SK-N-SH treated with all-trans-retinoic acid at 6 μM for 48 hours (cell line): ENCODE results near the gene BICDL1.

ENCODE experiments used
- ATAC-seq: fragments of 200-7000 bp; cut with Tn5 transposase; 3 replicates; pipeline ENCODE4 v1.9.1; 2020; ENCODE audit warnings: mild to moderate bottlenecking, moderate library complexity
- ARNTL ChIP-seq: fragments of 450-650 bp; formaldehyde crosslinking; IDR thresholded peaks from 2 replicates; pipeline ENCODE4 v1.5.0; 2020; ENCODE audit warnings: low read depth, mild to moderate bottlenecking, moderate library complexity, borderline replicate concordance
- BACH2 ChIP-seq: fragments of 250-450 bp; sonication (Bioruptor Pico); IDR thresholded peaks from 2 replicates; pipeline ENCODE4 v1.9.0; 2021; ENCODE audit warnings: mild to moderate bottlenecking, borderline replicate concordance
- CSDC2 ChIP-seq: fragments of 250-450 bp; sonication (Bioruptor Pico); IDR thresholded peaks from 2 replicates; pipeline ENCODE4 v1.5.0; 2020; ENCODE audit warnings: mild to moderate bottlenecking, moderate library complexity
- GLIS3 ChIP-seq: fragments of 250-450 bp; sonication (Bioruptor Pico); IDR thresholded peaks from 2 replicates; pipeline ENCODE4 v1.5.0; 2020; ENCODE audit warnings: mild to moderate bottlenecking, moderate library complexity
- ISL1 ChIP-seq: fragments of 250-450 bp; sonication (Bioruptor Pico); IDR thresholded peaks from 2 replicates; pipeline ENCODE4 v2.1.2; 2022; ENCODE audit warnings: mild to moderate bottlenecking, moderate library complexity
- OSR1 ChIP-seq: fragments of 250-450 bp; sonication (Bioruptor Pico); IDR thresholded peaks from 2 replicates; pipeline ENCODE4 v1.8.0; 2022; ENCODE audit warnings: moderate library complexity, mild to moderate bottlenecking, inconsistent platforms
- RARB ChIP-seq: fragments of 250-450 bp; sonication (Bioruptor Pico); IDR thresholded peaks from 2 replicates; pipeline ENCODE4 v1.8.0; 2021; ENCODE audit warnings: mild to moderate bottlenecking, moderate library complexity
- SNAI2 ChIP-seq: fragments of 250-450 bp; sonication (Bioruptor Pico); IDR thresholded peaks from 2 replicates; pipeline ENCODE4 v1.5.0; 2020; ENCODE audit warnings: mild to moderate bottlenecking, moderate library complexity
- TCF4 ChIP-seq: fragments of 250-450 bp; sonication (Bioruptor Pico); IDR thresholded peaks from 2 replicates; pipeline ENCODE4 v1.8.0; 2021; ENCODE audit warnings: mild to moderate bottlenecking, moderate library complexity, borderline replicate concordance
- TOX ChIP-seq: fragments of 250-450 bp; sonication (Bioruptor Pico); IDR thresholded peaks from 2 replicates; pipeline ENCODE4 v1.8.0; 2021; ENCODE audit warnings: mild to moderate bottlenecking, moderate library complexity, borderline replicate concordance
- ZC3H10 ChIP-seq: fragments of 250-450 bp; sonication (Bioruptor Pico); IDR thresholded peaks from 2 replicates; pipeline ENCODE4 v1.5.1; 2021; ENCODE audit warnings: mild to moderate bottlenecking, moderate library complexity
- ZFP3 ChIP-seq: fragments of 250-450 bp; sonication (Bioruptor Pico); IDR thresholded peaks from 2 replicates; pipeline ENCODE4 v1.5.0; 2020; ENCODE audit warnings: mild to moderate bottlenecking, moderate library complexity
- ZFP30 ChIP-seq: fragments of 450-650 bp; formaldehyde crosslinking; IDR thresholded peaks from 2 replicates; pipeline ENCODE4 v1.5.0; 2022; ENCODE audit warnings: mild to moderate bottlenecking, moderate library complexity
- ZNF70 ChIP-seq: fragments of 450-650 bp; formaldehyde crosslinking; IDR thresholded peaks from 2 replicates; pipeline ENCODE4 v1.5.0; 2020; ENCODE audit warnings: mild to moderate bottlenecking, moderate library complexity
- ZNF8 ChIP-seq: fragments of 450-650 bp; formaldehyde crosslinking; IDR thresholded peaks from 2 replicates; pipeline ENCODE4 v1.5.0; 2020; ENCODE audit warnings: mild to moderate bottlenecking, moderate library complexity
- TF ChIP-seq, protein P1 (sequence below): fragments of 250-450 bp; sonication (Bioruptor Pico); IDR thresholded peaks from 2 replicates; pipeline ENCODE4 v1.5.0; 2020; ENCODE audit warnings: mild to moderate bottlenecking, moderate library complexity
- TF ChIP-seq, protein P2 (sequence below): fragments of 250-450 bp; sonication (Bioruptor Pico); IDR thresholded peaks from 2 replicates; pipeline ENCODE4 v1.8.0; 2021; ENCODE audit warnings: low read depth, mild to moderate bottlenecking, moderate library complexity, borderline replicate concordance
- TF ChIP-seq, protein P3 (sequence below): fragments of 250-450 bp; sonication (Bioruptor Pico); IDR thresholded peaks from 2 replicates; pipeline ENCODE4 v1.5.1; 2021; ENCODE audit warnings: mild to moderate bottlenecking, moderate library complexity
- TF ChIP-seq, protein P4 (sequence below): fragments of 250-450 bp; sonication (Bioruptor Pico); IDR thresholded peaks from 2 replicates; pipeline ENCODE4 v1.8.0; 2020; ENCODE audit warnings: mild to moderate bottlenecking, moderate library complexity, borderline replicate concordance

Gene BICDL1

DNA sequence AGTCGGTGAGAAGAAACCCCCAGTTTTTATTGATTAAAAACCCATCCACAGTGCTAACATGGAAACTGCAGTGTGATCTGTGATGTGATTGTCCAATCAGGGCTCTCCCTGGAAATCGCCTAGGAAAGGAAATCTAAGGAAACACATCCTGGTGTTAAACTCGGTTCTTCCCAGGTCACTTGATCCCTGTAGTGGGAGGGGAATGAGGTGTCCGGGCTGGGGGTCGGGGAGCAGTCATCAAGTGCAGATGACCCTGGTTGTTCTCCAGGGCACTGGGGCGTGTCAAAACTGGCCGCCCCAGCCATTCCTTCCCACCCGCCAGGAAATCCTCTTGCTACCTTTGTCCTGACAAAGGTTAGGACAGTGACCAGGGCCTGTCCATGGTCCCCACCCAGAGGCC, 106.7 kb downstream of the BICDL1 start:
- TF ChIP-seq, protein P1, sequence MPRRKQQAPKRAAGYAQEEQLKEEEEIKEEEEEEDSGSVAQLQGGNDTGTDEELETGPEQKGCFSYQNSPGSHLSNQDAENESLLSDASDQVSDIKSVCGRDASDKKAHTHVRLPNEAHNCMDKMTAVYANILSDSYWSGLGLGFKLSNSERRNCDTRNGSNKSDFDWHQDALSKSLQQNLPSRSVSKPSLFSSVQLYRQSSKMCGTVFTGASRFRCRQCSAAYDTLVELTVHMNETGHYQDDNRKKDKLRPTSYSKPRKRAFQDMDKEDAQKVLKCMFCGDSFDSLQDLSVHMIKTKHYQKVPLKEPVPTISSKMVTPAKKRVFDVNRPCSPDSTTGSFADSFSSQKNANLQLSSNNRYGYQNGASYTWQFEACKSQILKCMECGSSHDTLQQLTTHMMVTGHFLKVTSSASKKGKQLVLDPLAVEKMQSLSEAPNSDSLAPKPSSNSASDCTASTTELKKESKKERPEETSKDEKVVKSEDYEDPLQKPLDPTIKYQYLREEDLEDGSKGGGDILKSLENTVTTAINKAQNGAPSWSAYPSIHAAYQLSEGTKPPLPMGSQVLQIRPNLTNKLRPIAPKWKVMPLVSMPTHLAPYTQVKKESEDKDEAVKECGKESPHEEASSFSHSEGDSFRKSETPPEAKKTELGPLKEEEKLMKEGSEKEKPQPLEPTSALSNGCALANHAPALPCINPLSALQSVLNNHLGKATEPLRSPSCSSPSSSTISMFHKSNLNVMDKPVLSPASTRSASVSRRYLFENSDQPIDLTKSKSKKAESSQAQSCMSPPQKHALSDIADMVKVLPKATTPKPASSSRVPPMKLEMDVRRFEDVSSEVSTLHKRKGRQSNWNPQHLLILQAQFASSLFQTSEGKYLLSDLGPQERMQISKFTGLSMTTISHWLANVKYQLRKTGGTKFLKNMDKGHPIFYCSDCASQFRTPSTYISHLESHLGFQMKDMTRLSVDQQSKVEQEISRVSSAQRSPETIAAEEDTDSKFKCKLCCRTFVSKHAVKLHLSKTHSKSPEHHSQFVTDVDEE (CRISPR knock-in tag), result no peak
- TF ChIP-seq SNAI2 (CRISPR knock-in tag) (no peak), ZNF70 (CRISPR knock-in tag) (no peak), GLIS3 (CRISPR knock-in tag) (no peak), BACH2 (CRISPR knock-in tag) (no peak), CSDC2 (CRISPR knock-in tag) (no peak), TCF4 (CRISPR knock-in tag) (no peak), ISL1 (CRISPR knock-in tag) (no peak), ARNTL (CRISPR knock-in tag) (no peak), ZFP30 (CRISPR knock-in tag) (no peak), ZNF8 (CRISPR knock-in tag) (no peak), RARB (no peak)
- TF ChIP-seq, protein P2, sequence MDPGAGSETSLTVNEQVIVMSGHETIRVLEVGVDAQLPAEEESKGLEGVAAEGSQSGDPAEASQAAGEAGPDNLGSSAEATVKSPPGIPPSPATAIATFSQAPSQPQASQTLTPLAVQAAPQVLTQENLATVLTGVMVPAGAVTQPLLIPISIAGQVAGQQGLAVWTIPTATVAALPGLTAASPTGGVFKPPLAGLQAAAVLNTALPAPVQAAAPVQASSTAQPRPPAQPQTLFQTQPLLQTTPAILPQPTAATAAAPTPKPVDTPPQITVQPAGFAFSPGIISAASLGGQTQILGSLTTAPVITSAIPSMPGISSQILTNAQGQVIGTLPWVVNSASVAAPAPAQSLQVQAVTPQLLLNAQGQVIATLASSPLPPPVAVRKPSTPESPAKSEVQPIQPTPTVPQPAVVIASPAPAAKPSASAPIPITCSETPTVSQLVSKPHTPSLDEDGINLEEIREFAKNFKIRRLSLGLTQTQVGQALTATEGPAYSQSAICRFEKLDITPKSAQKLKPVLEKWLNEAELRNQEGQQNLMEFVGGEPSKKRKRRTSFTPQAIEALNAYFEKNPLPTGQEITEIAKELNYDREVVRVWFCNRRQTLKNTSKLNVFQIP, result no peak
- TF ChIP-seq, protein P3, sequence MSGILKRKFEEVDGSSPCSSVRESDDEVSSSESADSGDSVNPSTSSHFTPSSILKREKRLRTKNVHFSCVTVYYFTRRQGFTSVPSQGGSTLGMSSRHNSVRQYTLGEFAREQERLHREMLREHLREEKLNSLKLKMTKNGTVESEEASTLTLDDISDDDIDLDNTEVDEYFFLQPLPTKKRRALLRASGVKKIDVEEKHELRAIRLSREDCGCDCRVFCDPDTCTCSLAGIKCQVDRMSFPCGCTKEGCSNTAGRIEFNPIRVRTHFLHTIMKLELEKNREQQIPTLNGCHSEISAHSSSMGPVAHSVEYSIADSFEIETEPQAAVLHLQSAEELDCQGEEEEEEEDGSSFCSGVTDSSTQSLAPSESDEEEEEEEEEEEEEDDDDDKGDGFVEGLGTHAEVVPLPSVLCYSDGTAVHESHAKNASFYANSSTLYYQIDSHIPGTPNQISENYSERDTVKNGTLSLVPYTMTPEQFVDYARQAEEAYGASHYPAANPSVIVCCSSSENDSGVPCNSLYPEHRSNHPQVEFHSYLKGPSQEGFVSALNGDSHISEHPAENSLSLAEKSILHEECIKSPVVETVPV (CRISPR knock-in tag), result no peak
- TF ChIP-seq, protein P4, sequence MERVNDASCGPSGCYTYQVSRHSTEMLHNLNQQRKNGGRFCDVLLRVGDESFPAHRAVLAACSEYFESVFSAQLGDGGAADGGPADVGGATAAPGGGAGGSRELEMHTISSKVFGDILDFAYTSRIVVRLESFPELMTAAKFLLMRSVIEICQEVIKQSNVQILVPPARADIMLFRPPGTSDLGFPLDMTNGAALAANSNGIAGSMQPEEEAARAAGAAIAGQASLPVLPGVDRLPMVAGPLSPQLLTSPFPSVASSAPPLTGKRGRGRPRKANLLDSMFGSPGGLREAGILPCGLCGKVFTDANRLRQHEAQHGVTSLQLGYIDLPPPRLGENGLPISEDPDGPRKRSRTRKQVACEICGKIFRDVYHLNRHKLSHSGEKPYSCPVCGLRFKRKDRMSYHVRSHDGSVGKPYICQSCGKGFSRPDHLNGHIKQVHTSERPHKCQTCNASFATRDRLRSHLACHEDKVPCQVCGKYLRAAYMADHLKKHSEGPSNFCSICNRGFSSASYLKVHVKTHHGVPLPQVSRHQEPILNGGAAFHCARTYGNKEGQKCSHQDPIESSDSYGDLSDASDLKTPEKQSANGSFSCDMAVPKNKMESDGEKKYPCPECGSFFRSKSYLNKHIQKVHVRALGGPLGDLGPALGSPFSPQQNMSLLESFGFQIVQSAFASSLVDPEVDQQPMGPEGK (CRISPR knock-in tag), result no peak
- ATAC-seq, result no peak

DNA sequence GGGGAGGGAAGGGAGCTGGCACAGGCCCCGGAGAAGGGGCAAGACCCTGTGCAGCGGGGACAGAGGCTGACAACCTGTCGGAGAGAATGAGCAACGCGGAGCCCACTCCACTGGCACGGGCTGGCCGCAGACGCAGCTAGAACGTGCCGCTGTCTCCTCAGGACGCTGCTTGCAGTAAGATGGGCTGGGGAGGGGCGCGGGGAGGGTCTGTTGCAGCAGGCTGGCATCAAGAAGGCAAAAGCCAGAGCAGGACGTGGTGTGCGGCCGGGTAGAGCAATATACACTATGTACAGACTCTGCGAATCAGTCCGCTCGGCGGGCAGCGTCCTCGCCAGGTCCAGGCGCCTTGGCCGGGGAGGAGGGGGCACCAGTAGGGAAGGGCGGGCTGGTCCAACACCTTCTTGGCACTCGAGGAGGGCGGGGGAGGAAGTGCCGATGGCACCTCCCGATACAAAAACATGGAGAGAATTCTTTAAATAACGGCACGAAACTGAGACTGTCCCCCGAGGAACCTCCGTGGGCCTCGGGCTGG, 107.7 kb downstream of the BICDL1 start:
- TF ChIP-seq SNAI2 (CRISPR knock-in tag), result no peak
- TF ChIP-seq, protein P4 (CRISPR knock-in tag), result no peak
- TF ChIP-seq ARNTL (CRISPR knock-in tag), result no peak
- TF ChIP-seq OSR1 (CRISPR knock-in tag), result no peak
- TF ChIP-seq RARB, result no peak
- TF ChIP-seq BACH2 (CRISPR knock-in tag), result no peak
- no peak for TF ChIP-seq TOX (CRISPR knock-in tag)
- no peak for TF ChIP-seq ISL1 (CRISPR knock-in tag)
- no peak for ATAC-seq

DNA sequence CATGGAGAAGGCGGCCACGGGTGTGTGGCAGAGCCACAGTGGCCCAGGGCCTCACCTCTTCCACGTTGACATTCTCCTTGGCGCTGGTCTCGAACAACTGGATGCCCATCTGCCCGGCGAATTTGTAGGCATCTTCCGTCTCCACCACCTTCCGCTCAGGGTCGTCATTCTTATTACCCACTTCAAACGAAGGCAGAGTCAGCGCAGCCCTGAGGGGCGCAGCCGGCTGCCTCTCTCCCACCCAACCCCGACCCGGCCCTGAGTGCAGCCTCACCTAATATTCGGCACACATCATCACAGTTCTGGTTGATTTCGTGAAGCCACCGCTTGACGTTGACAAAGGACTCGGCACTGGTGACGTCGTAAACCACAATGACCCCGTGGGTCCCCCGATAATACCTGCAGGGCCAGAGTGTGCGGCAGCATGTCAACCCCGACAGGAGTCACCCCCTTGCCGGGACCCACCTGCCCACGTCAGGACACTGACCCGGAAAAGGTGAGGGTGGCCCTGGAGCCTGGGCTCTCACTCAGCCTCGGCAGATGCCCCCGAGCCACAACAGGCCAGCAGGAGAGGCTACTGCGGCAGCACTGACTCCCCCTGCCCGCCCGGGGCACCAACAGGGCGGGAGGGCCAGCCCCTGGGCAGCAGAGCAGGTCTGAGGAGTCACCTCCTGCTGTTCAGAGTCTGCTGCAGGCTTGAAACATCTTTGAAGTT, 109.9 kb downstream of the BICDL1 start:
- ATAC-seq, result no peak
- TF ChIP-seq ZFP30 (CRISPR knock-in tag) (no peak), ISL1 (CRISPR knock-in tag) (no peak), ZC3H10 (CRISPR knock-in tag) (no peak), ZFP3 (CRISPR knock-in tag) (no peak)
- TF ChIP-seq, protein P1 (CRISPR knock-in tag), result no peak
